WTC11 (cell line): Measurements from ENCODE around the gene HYDIN. TPM values are rescaled to one million over a fixed set of nuclear protein-coding genes. Genes with fewer than 3 reads are reported as not detected.

Source experiments
- ATAC-seq: fragments of 200-7000 bp; cut with Tn5 transposase; 2 replicates; pipeline ENCODE4 v1.10.0; 2021; ENCODE audit warnings: mild to moderate bottlenecking, moderate library complexity
- CTCF ChIA-PET: fragments of 300-600 bp; sonication (Branson Sonifier 250); formaldehyde crosslinking; loops from one replicate; lab custom pipeline; 2021; ENCODE audit warnings: antibody characterized with exemption; lab: Charles Lee
- POLR2A ChIA-PET: fragments of 350-600 bp; sonication (Branson Sonifier 250); formaldehyde crosslinking; loops from one replicate; lab custom pipeline; 2021; ENCODE audit warnings: antibody characterized with exemption; lab: Charles Lee
- DNase-seq: peaks from one replicate; pipeline ENCODE4 v3.0.0; 2021; ENCODE audit warnings: low spot score
- H3K27ac Mint-ChIP-seq: 2 replicates; pipeline ENCODE4 v1.8.0; 2021; ENCODE audit warnings: mixed read lengths
- H3K27me3 Mint-ChIP-seq: 2 replicates; pipeline ENCODE4 v1.8.0; 2021; ENCODE audit warnings: low read depth, mild to moderate bottlenecking, moderate library complexity, mixed read lengths
- H3K36me3 Mint-ChIP-seq: 2 replicates; pipeline ENCODE4 v1.8.0; 2021; ENCODE audit warnings: mixed read lengths
- H3K4me1 Mint-ChIP-seq: 2 replicates; pipeline ENCODE4 v1.8.0; 2022; ENCODE audit warnings: mixed read lengths
- H3K4me3 Mint-ChIP-seq: 2 replicates; pipeline ENCODE4 v1.8.0; 2021; ENCODE audit warnings: mild to moderate bottlenecking, moderate library complexity, mixed read lengths
- H3K9me3 Mint-ChIP-seq: 2 replicates; pipeline ENCODE4 v1.8.0; 2021; ENCODE audit warnings: mixed read lengths
- AFF4 ChIP-seq: sonication (generic); formaldehyde crosslinking; IDR thresholded peaks from 2 replicates; pipeline ENCODE4 v1.8.1; 2023; ENCODE audit warnings: mild to moderate bottlenecking, missing genetic modification reagents, borderline replicate concordance
- AR ChIP-seq: fragments of 250-450 bp; sonication (Bioruptor Pico); IDR thresholded peaks from 2 replicates; pipeline ENCODE4 v1.9.0; 2021; ENCODE audit warnings: mild to moderate bottlenecking
- E2F5 ChIP-seq: sonication (generic); formaldehyde crosslinking; IDR thresholded peaks from 2 replicates; pipeline ENCODE4 v1.8.1; 2022; ENCODE audit warnings: mild to moderate bottlenecking, moderate library complexity, missing genetic modification reagents
- FOXJ3 ChIP-seq: sonication (generic); formaldehyde crosslinking; IDR thresholded peaks from 2 replicates; pipeline ENCODE4 v1.9.0; 2021; ENCODE audit warnings: missing genetic modification reagents, mild to moderate bottlenecking, borderline replicate concordance
- FOXP1 ChIP-seq: sonication (generic); formaldehyde crosslinking; IDR thresholded peaks from 2 replicates; pipeline ENCODE4 v1.8.0; 2022; ENCODE audit warnings: missing genetic modification reagents, mild to moderate bottlenecking, moderate library complexity, borderline replicate concordance
- FOXP4 ChIP-seq: sonication (generic); formaldehyde crosslinking; IDR thresholded peaks from 2 replicates; pipeline ENCODE4 v1.8.0; 2022; ENCODE audit warnings: mild to moderate bottlenecking, missing genetic modification reagents
- GTF2I ChIP-seq: fragments of 250-450 bp; sonication (Bioruptor Pico); conservative IDR thresholded peaks from 2 replicates; pipeline ENCODE4 v1.4.0; 2021; ENCODE audit warnings: mild to moderate bottlenecking
- HMGXB4 ChIP-seq: sonication (generic); formaldehyde crosslinking; IDR thresholded peaks from 2 replicates; pipeline ENCODE4 v1.8.1; 2023; ENCODE audit warnings: mild to moderate bottlenecking, moderate library complexity, missing genetic modification reagents
- KAT7 ChIP-seq: sonication (generic); formaldehyde crosslinking; IDR thresholded peaks from 2 replicates; pipeline ENCODE4 v1.8.1; 2023; ENCODE audit warnings: missing genetic modification reagents, mild to moderate bottlenecking, borderline replicate concordance
- MLX ChIP-seq: sonication (generic); formaldehyde crosslinking; IDR thresholded peaks from 2 replicates; pipeline ENCODE4 v1.8.1; 2023; ENCODE audit warnings: mild to moderate bottlenecking, missing genetic modification reagents, moderate library complexity
- NR3C1 ChIP-seq: sonication (generic); formaldehyde crosslinking; conservative IDR thresholded peaks from 2 replicates; pipeline ENCODE4 v1.8.1; 2023; ENCODE audit warnings: low read depth, mild to moderate bottlenecking, missing genetic modification reagents
- OVOL2 ChIP-seq: fragments of 250-450 bp; sonication (Bioruptor Pico); IDR thresholded peaks from 2 replicates; pipeline ENCODE4 v1.9.0; 2021; ENCODE audit warnings: mild to moderate bottlenecking, borderline replicate concordance
- SOX15 ChIP-seq: fragments of 250-450 bp; sonication (Bioruptor Pico); IDR thresholded peaks from 2 replicates; pipeline ENCODE4 v1.9.0; 2021; ENCODE audit warnings: mild to moderate bottlenecking
- STAT6 ChIP-seq: sonication (generic); formaldehyde crosslinking; conservative IDR thresholded peaks from 2 replicates; pipeline ENCODE4 v1.8.1; 2023; ENCODE audit warnings: mild to moderate bottlenecking, low read depth, missing genetic modification reagents, moderate library complexity
- TEAD1 ChIP-seq: sonication (generic); formaldehyde crosslinking; IDR thresholded peaks from 2 replicates; pipeline ENCODE4 v1.8.0; 2022; ENCODE audit warnings: mild to moderate bottlenecking, missing genetic modification reagents
- ZNF423 ChIP-seq: fragments of 250-450 bp; sonication (Bioruptor Pico); IDR thresholded peaks from 2 replicates; pipeline ENCODE4 v2.1.2; 2022; ENCODE audit warnings: mild to moderate bottlenecking, moderate library complexity
- ZNF671 ChIP-seq: fragments of 250-450 bp; sonication (Bioruptor Pico); IDR thresholded peaks from 2 replicates; pipeline ENCODE4 v1.8.0; 2021; ENCODE audit warnings: mild to moderate bottlenecking
- total RNA-seq: library from RNA; stranded (reverse); gene quantifications from 3 replicates; pipeline ENCODE4 v1.2.3, GENCODE V29; 2021

HYDIN gene
- total RNA-seq, 1 experiment from 2014 or later: 2.6 TPM

- Mint-ChIP-seq H3K4me1 (no peaks in the 10 kb centered on the region), H3K36me3 (peaks cover 31% of the 10 kb centered on the region), H3K4me3 (no peak overlapping the region), H3K9me3 (peaks cover 45% of the 10 kb centered on the region), H3K27ac (no peak overlapping the region), H3K27me3 (peaks cover 7% of the 10 kb centered on the region)
- DNase-seq (no peak), ATAC-seq (no peak)
- no peak for TF ChIP-seq E2F5 (CRISPR knock-in tag)
- TF ChIP-seq MLX (CRISPR knock-in tag): no peak
- no peak for TF ChIP-seq KAT7 (CRISPR knock-in tag)
- no peak for TF ChIP-seq AFF4 (CRISPR knock-in tag)
- no peak for TF ChIP-seq NR3C1 (CRISPR knock-in tag)
- no peak for TF ChIP-seq FOXJ3
- TF ChIP-seq FOXP1: no peak
- no peak for TF ChIP-seq AR (CRISPR knock-in tag)
- TF ChIP-seq STAT6 (CRISPR knock-in tag): no peak
- no peak for TF ChIP-seq ZNF423 (CRISPR knock-in tag)
- POLR2A ChIA-PET: no interaction called here
- CTCF ChIA-PET: interaction anchor here (0.8 kb wide), 1 partner anchor 106 kb away, joined by 4 read pairs; no protein-coding TSS in a partner anchor
These were observed 24.9 kb downstream of the HYDIN start for GRCh38 chr16:71205482-71206131.

GRCh38 chr16:71203631-71204030 is 26.9 kb downstream of the HYDIN start:
- CTCF ChIA-PET: no interaction called here
- no peak for TF ChIP-seq TEAD1 (CRISPR knock-in tag)
- TF ChIP-seq FOXJ3: no peak
- no peak for TF ChIP-seq MLX (CRISPR knock-in tag)
- no peak for TF ChIP-seq FOXP4 (CRISPR knock-in tag)
- no peak for TF ChIP-seq ZNF671 (CRISPR knock-in tag)
- TF ChIP-seq HMGXB4 (CRISPR knock-in tag): no peak
- TF ChIP-seq OVOL2 (CRISPR knock-in tag): no peak
- no peak for TF ChIP-seq SOX15
- TF ChIP-seq GTF2I (CRISPR knock-in tag): no peak

More at GRCh38 chr16:71203631-71204030, 26.9 kb downstream of the HYDIN start:
- DNase-seq (no peak), ATAC-seq (no peak)
- peaks cover 35% of the 10 kb centered on the region for H3K36me3 Mint-ChIP-seq
- peaks cover 41% of the 10 kb centered on the region for H3K9me3 Mint-ChIP-seq
- H3K4me1 Mint-ChIP-seq: peaks cover 8% of the 10 kb centered on the region; the same call in 1 of the 2 replicates
- POLR2A ChIA-PET: no interaction called here
- no peak overlapping the region for H3K27ac Mint-ChIP-seq
- H3K4me3 Mint-ChIP-seq: no peak overlapping the region
- H3K27me3 Mint-ChIP-seq: peaks cover 7% of the 10 kb centered on the region
